Hematopoietic multipotent progenitor cell treated with erythropoietin and hydrocortisone succinate and interleukin-3 and kit ligand, for 15 days (in vitro differentiated cells): ENCODE measurements around the gene CCDC158.
"Not testable (repeated sequence)": the region's sequence is repeated elsewhere in the genome, so short reads cannot be mapped to it uniquely, and the experiment has no call there.

Experiments used
- DNase-seq: peaks from one replicate; pipeline ENCODE4 v3.0.0-alpha.2; 2015; ENCODE audit warnings: low spot score

Gene CCDC158

DNA sequence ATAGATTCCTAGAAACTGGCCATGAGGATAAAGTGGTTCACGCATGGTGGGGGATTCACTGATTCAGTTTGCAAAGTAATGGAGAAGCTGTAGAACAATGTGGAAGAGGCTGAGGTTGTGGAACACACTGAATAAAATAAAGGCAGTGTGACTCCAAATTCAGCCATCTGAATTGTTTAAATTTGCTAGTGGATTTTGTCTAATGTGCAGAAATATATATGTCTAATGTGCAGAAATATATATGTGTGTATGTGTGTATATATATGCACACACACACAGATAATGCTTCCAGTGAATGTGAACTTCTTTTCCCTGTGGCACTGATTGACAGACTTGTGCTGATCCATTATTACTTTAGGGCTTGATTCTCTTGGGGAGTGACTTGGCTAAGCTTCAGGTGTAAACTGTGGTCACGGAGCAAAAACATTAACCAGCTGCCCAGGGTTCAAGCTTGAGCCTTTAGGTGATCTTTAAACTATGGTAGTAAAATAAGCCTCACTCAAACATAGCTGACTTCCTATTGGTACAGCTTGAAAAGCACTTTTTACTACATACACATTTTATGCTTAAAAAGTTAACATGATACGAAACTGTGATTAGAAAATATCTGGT, 110.9 kb downstream of the CCDC158 start:
- no peak for DNase-seq

DNA sequence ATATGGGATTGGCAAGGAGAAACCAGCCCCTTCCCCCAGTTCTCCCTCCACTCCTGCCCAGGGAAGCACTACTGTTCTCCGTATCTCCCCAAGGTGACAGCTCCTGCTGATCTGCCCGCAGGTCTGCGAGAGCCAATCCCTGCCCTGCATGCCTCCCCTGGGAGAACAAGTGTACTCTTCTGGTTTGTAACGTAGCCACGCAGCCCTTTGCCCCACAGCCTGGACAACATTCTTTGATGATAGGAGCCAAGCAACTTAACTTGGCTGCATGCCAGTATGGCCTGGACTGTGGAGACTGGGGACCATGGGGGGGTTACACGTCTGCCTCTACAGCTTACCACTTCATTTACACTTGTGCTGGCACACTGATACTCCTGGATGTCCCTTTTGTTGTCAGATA, 112.4 kb downstream of the CCDC158 start:
- DNase-seq: no peak

DNA sequence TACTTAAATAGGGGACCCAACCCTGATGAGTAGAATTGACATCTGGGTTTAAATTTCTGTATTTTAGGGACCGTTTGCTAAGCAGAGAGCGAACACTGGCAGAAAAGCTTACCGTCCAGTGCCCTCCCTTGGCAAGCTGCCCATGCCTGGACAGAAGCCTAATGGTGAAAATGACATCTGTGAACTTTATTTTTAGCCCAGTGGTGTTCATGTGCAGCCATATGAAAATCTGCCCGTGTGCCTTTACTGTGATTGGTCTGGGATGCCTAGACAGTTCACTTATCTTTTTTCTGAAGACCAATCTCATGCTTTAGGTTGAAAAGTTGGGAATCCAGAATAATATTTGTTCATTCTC, 113.3 kb downstream of the CCDC158 start:
- no peak for DNase-seq

DNA sequence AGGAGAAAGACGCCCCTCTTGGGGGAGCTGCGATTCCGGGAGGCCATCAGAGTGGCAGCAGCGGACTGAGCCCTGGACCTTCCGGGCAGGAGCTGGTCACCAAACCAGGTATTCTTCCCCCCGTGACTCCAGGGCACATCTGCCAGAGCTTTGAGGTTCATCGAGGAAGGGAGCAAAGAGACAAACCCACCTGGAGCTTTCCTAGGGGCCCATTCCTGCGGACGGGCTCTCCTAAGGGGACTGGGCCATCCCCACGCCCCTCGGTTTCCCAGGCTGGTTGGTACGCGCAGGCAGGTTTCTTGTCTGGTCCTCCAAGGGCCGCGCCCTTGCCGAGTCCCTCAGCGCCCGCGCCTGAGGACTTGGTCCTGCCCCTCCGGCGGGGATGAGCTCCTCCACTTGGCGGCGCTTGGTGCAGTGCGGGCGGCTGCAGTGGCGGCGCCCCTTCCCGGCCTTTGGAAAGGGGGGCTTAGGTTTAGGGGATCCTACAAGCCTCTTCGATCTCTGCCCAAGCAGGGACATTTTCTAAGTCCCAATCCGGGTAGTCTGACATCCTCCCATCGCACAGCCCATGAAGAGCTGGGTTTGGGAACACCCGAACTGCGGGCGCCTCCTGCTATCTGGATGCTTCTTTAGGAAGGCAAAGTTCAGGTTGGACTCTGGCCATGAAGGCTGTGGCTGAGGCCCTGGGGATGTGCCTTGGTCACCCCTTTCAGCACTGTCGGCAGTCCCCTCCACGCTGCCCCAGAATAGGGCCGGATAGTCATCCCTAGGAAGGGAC, 113.9 kb downstream of the CCDC158 start:
- no peak for DNase-seq

DNA sequence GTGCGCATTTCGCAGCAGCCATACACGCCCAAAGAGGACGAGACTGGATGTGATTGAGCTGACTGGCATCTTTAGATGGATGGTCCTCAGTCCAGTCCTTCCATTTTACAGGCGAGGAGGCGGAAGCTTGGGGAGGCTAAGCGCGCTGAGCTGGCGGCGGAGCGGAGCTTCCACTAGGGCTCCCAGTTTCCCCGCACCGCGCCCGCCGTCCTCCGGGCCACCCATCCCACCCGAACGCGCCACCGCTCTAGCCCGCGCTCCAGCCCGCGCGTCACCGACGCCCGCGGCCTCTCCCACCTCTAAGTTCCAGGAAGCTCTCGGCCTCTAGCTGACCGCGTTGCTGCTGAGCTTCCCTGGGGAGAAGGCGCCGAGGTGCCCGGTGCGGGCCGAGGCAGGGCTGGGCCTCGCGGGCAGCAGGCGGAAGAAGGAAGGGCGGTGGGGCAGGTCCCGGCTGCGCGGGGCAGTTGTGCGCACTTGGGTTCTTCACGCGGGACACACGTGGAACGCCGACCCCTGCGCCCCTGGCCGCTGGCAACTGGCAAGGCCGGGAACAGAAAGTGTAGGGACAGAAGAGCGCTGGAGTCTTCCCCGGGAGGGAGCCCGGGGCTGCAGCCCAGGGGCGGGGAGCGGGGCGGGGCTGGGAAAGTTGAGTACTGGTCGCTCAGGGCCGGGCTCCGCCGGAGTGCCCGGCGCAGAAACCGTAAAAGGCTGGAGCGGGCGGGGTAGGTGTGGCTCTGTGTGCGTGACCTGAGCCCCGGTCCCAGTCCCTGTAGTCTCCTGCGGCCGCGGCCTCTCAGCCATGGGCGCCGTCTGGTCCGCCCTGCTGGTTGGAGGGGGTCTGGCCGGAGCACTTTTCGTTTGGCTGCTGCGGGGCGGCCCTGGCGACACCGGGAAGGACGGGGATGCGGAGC, 114.7 kb downstream of the CCDC158 start, which contains the start of gene STBD1:
STBD1 (plus strand) TSS at position 763 of the 911 bp plus-strand sequence; CDS start at position 800, 37 bp downstream.
- no peak for DNase-seq

DNA sequence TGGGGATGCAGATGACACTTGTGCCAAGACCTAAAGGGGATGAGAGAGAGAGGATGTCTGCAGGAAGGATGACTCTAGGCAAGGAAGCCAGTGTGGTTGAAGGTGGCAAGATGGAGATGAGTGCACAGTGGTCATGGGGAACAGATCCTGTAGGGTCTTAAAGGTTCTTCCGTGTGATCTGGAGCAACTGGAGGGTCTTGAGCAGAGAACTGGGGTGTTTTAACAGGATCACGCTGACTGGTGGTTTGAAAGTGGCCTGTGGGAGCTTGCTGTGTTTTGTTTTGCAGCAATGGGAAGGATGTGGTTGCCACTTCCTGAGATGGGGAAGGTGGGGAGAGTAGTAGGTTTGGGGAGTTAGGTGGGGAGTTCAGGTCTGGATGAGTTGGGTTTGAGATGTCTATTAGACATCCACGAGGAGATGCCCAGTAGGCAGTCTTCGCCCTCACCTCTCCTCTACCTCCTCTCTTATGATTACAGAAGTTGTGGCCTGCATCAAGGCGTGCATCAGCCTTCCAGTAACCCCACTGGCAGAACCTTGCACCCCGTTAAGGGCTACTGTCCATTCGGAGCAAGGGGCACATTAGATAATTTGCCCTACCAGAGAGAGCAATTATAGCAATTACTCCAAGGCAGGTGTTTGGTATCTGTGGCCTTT, 115.8 kb downstream of the CCDC158 start:
- DNase-seq: no peak

DNA sequence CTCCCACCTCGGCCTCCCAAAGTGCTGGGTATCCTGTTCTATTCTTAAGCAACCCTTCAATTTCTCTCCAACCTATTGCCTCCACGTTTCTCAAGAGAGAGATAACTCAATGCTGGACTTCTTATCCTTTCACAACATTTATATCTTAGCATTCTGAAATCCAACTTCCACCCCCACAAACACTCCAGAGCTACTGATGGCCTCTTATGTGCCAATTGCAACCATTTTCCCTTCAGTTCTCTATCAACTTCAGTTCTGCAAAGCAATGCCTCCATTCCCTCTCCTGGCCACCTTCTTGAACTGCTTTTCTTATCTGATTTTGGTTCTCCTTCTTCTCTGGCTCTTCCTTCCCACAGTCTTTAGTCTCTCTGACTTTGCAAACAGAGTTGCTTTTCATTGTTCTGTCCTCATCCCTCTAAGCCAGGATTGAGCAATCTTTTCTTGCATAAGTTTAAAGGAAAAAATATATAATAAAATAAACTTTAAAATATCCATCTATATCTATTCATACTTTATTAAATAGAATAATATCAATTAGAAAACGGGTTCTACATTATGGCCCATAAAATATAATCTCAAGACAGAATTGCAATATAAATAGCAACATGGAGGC, 118.0 kb downstream of the CCDC158 start:
- no peak for DNase-seq

DNA sequence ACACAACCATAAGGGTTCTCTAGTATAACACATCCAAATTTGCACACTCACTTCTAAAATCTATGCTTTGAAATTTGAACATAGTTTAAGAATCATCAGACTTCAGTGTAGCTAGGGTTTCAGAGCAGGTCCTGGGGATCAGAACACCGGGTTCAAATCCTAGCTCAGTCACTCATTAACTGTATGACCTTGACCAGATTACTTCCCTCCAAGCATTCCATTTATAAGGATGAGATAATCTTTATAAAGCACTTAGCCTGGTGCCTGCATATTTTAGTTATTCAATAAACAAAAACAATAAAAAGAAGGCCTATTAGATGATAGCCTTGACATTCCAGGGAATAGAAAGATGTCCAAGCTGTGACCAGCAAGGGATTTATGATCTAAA, 119.2 kb downstream of the CCDC158 start:
- DNase-seq: no peak

DNA sequence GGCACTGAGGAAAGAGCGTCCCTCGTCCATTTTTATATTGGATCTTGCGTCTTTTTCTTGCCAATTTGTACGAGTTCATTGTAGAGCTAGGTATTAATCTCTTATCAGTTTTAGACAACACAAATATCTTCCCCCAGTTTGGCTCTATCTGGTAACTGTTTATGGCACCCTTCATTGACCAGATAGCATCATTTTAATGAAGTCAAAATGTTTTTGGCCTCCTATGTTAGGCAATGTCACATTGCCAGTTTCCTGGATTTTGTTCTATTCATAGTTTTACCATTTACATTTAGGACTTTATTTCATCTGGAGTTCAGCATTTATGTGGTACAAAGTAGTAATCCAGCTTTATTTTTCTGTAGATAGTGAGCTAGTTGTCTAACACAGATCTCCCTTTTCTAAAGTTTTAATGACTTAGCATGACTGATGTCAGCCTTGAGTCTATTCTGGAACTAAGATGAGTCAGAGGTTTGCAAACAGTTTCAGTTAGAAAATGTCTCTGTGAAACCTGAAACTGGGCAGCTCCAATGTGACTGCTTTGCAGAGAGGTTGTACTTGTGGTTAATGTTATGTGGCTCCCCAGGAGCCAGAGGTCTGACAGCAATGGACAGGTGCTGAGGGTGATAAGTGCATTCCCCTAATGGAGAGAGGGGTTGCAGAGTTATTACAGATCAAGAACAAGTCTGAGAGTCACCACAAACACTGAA, 119.7 kb downstream of the CCDC158 start:
- no peak for DNase-seq

DNA sequence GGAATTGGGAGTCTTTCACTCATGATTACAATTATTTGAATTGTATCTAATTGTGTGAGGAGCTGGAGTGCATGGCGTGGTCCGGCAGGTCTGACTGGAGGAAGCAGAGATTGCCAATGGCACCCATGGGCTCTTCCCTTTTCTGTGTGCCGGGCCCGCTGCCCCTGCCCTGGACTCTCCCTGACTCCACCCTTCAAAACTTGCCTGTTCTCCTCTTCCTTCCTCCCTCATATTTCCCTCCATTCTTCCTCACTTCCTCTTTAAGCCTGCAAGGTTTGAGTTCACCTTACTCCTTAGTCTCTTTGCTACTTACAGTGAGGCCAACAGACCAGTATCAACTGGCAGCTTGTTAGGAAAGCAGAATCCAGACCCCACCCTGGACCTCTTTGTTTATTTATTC, 120.9 kb downstream of the CCDC158 start:
- no peak for DNase-seq

DNA sequence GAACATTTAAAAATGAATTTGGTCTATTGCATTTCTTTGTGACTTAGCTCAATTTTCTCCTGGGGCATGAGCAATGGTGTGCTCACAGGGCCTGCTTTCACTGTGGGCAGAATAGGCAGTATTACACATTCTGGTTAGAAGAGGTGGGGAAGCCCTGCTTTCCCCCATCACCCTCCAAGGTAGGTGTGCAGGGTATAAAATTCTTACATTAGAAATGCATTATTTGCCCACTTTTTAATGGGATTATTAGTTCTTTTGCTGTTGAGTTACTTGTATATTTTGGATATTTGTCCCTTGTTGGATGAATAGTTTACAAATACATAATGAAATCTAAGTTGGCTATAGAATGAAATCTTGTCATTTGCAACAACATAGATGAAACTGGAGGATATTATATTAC, 122.7 kb downstream of the CCDC158 start:
- DNase-seq: no peak

DNA sequence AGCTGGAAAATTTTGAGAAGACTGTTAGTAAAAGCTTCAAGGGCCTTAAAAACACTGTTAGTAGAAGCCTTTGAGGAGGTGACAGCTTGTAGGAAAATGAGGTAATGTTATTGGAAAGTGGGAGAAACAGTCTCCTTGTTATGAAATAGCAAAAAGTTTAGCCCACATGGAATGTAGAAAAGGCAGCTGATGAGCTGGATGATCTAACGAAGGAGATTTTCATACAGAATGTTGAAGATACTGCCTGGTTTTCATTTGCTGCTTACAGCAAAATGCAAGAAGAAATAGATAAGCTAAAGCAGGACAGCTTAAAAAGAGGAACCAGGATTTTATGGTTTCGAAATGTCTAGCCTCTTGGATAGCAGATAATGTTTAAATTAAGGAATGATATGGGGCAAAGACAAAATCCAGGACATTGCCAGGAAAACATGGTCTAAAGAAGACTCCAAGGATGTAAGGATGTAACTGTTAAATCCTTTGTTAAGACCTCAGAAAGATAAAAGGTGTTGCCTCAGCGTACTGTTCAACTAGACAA, 124.6 kb downstream of the CCDC158 start:
- DNase-seq: no peak

DNA sequence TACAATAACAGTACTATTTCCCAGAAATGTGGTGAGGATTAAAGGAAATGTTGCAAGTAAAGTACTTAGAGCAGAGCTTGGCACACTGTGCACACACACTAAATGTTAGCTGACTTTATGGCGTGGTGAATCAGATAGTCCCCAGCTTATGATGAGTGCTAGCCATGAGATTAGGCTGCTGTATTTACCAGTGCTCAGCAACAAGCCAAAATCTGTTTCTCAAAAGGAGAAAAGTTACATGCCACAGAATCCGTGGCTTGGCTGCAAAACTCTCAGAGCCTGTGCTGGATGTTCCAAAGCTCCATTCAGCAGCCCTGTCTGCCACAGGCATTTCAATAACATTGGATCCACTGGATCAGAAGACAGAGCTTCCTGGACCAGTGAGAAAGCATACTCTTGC, 127.2 kb downstream of the CCDC158 start:
- no peak for DNase-seq

DNA sequence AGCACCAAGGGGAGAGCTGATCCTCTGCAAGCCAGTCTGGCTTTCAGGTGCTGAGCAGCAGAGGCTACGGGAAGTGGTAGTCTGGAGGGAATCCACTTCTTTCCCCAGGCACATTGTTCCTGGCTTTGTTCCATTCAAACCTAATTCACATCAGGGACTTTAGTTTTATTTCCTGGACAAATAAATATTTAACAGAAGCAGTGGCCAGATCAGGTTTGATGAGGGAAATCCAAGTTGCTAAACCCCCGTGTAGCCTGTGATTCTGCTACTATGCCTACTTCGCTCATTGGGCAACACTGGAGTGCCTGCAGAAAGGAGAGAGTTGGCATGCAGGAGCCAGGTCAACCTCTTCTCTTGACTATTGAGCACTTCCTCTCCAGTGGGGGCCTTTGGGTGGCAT, 128.2 kb downstream of the CCDC158 start:
- no peak for DNase-seq

DNA sequence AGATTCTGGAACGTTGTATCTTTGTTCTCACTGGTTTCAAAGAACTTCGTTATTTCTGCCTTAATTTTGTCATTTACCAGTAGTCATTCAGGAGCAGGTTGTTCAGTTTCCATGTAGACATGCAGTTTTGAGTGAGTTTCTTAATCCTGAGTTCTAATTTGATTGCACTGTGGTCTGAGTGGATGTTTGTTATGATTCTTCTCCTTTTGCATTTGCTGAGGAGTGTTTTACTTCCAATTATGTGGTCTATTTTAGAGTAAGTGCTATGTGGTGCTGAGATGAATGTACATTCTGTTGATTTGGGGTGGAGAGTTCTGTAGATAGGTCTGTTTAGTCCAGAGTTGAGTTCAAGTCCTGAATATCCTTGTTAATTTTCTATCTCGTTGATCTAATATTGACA, 133.1 kb downstream of the CCDC158 start:
- DNase-seq: not testable (repeated sequence)

DNA sequence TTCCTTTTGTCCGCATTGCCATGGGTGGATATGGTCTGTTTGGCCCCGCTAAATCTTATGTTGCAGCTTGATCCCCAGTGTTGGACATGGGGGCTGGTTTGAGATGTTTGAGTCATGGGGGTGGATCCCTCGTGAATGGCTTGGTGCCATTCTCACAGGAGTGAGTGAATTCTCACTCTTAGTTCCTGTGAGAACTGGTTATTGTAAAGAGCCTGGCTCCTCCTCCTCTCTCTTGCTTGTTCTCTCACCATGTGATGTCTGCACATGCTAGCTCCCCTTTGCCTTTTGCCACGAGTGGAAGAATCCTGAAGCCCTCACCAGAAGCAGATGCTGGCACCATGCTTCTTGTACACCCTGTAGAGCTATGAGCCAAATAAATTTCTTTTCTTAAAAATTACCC, 137.0 kb downstream of the CCDC158 start:
- no peak for DNase-seq

DNA sequence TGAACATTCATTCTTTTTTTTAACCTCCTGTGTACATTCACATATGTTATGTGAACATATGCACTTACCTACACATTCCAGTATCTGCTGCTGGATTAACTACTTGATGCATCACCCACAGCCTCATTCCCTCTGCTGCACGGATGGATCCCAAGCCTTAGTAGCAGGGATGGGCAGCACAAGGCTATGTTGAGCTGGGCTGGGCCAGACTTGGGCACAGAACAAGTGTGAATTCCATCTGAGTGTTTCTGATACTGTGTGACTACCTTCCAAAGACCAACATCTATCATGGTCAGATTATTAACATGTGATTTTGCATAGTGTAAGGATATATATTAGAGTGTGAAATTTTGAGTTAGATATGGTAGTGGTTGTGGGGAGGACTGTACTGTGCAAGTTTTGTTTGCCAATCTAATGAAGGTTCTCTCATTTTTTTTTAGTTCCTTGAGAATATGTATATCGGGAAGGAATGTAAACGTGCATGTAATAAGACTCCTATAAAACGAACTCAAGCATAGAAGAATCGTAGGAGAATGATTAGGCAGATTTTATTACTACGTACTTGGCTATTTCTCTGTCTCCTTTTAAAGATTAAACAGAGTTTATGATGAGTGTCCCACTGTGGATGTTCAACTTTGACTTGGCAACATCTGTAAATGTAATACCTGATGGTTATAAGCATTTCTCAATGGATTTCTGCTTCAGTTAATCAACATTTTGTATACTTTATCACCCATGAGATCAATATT, 137.8 kb downstream of the CCDC158 start:
- DNase-seq: no peak

DNA sequence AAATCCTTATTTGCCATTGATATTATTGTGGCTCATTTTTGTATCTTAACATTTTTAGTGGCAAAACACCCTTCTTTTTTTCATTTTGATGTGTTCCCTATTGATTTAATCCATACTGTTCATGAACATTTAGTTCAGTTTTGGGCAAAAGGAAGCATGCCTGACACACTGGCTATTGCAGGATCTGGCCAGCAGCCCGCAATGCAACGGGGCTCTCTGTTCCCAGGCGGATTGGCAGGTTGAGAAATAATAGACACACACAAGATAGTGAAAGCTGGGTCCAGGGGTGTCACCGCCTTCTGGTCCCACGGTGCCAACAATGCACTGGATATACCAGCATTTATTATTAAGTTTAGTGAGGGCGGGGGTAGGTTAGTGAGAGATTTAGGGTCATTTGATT, 139.3 kb downstream of the CCDC158 start:
- not testable (repeated sequence) for DNase-seq

DNA sequence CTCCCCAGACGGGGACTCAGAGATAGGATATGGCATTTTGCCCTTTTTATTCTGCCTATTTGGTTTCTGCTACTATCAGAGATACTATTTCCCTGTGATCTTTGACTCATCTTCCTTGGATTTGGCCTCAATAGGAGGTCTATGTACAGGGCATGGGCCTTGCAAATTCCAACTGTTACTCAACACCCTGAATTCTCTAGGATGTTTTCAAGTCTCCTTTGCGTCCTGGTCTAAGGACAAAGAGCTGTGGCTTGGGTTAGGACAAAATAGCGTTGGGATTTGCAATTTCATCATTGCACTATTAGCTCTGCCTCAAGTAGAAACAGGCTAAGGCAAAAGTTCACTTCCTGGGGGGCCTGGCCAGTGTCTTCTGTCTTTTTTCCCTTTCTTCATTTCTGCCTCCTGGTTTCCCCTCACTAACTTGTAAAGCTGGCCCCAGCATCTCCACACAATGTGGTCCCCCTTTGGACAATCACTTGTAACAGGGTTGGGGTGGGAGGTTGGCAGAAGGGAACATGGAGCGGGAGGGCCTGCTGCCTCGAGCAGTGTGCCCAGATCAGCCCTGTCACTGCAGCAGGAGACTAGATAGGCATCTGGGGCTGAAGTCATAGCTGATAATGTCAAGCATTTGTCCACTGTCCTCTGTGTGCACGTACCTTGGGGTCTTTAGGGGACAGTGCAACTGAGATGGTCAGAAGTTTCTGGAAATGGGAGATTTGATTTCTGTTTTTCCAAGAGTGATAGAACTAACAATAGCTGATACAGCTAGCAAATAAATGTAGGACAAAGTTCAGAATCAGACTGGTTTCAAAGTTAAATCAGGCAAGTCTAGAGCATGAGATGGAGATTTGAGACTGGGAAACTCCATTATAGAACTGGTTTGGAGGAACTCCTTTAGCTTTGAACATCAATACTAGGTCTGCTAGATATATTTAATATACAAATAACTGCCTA, 140.2 kb downstream of the CCDC158 start:
- DNase-seq: no peak
